Caco-2 (cell line): ENCODE measurements around the gene PARD3. TPM values are rescaled to one million over a fixed set of nuclear protein-coding genes. Genes with fewer than 3 reads are reported as not detected.

Experiments
- BruUV-seq: library from RNA; stranded (reverse); fragments of 400-500 nt; replicated peaks from 2 replicates; lab custom pipeline; 2021; lab: Mats Ljungman, UMichigan
- CTCF ChIA-PET: fragments of 300-600 bp; sonication (Branson Sonifier 250); formaldehyde crosslinking; loops from one replicate; lab custom pipeline; 2022; ENCODE audit warnings: antibody characterized with exemption; lab: Charles Lee
- POLR2A ChIA-PET: fragments of 300-600 bp; sonication (Branson Sonifier 250); formaldehyde crosslinking; loops from one replicate; lab custom pipeline; 2022; ENCODE audit warnings: antibody characterized with exemption; lab: Charles Lee
- DNase-seq, 2 experiments: peaks; one replicate each; pipeline versions ENCODE4 v3.0.0 to v3.0.0-alpha.2; 2020 to 2022
- H3K27me3 ChIP-seq: replicated peaks from 2 replicates; pipeline ENCODE4 v1.6.0; 2011; ENCODE audit warnings: low read length; ENCODE audit not compliant: control insufficient read depth, insufficient read depth
- H3K36me3 ChIP-seq: 2 replicates; pipeline ENCODE4 v1.5.1; 2011; ENCODE audit warnings: low read length; ENCODE audit not compliant: control insufficient read depth, insufficient read depth
- H3K4me1 ChIP-seq: fragments of 250-450 bp; sonication (Bioruptor Pico); 2 replicates; pipeline ENCODE4 v1.5.1; 2020; ENCODE audit warnings: mild to moderate bottlenecking
- H3K4me3 ChIP-seq: 2 replicates; pipeline ENCODE4 v1.5.1; 2011; ENCODE audit warnings: low read depth, mild to moderate bottlenecking, control low read depth, low read length
- H3K9me3 ChIP-seq: fragments of 250-450 bp; sonication (Bioruptor Pico); 2 replicates; pipeline ENCODE4 v1.5.1; 2020; ENCODE audit warnings: mild to moderate bottlenecking, moderate library complexity
- H3K27ac Mint-ChIP-seq: one replicate; pipeline ENCODE4 v1.8.0; 2022; ENCODE audit warnings: mixed read lengths; ENCODE audit not compliant: unreplicated experiment
- H3K27me3 Mint-ChIP-seq: one replicate; pipeline ENCODE4 v1.8.0; 2022; ENCODE audit warnings: mixed read lengths; ENCODE audit not compliant: insufficient read depth, unreplicated experiment
- H3K36me3 Mint-ChIP-seq: one replicate; pipeline ENCODE4 v1.8.0; 2022; ENCODE audit warnings: mild to moderate bottlenecking, mixed read lengths; ENCODE audit not compliant: insufficient read depth, unreplicated experiment
- H3K4me1 Mint-ChIP-seq: one replicate; pipeline ENCODE4 v1.8.0; 2022; ENCODE audit warnings: low read depth, mixed read lengths; ENCODE audit not compliant: unreplicated experiment
- H3K4me3 Mint-ChIP-seq: one replicate; pipeline ENCODE4 v1.8.0; 2022; ENCODE audit warnings: mild to moderate bottlenecking, moderate library complexity, mixed read lengths; ENCODE audit not compliant: unreplicated experiment
- H3K9me3 Mint-ChIP-seq: one replicate; pipeline ENCODE4 v1.8.0; 2022; ENCODE audit warnings: mixed read lengths; ENCODE audit not compliant: unreplicated experiment
- CTCF ChIP-seq, 2 experiments: fragments of 200-600 bp in 1 of 2; IDR thresholded peaks; 1 replicate in 1 of 2; 2 replicates in 1 of 2; pipeline versions ENCODE4 v1.5.1 to v1.8.0; 2011 to 2022; ENCODE audit warnings: antibody characterized with exemption in 1 of 2, control low read depth in 1 of 2, inconsistent platforms in 1 of 2, low read depth in 1 of 2, low read length in 1 of 2, mild to moderate bottlenecking in 1 of 2, moderate library complexity in 1 of 2; ENCODE audit not compliant: insufficient read depth in 1 of 2, severe bottlenecking in 1 of 2, unreplicated experiment in 1 of 2
- intact Hi-C: fragments of 100-400 bp; cut with micrococcal nuclease; formaldehyde crosslinking; loops from one replicate; pipeline ENCODE4 v1.10.0; 2022; ENCODE audit not compliant: unreplicated experiment
- total RNA-seq: library from RNA; stranded (reverse); gene quantifications from 2 replicates; pipeline ENCODE4 v1.2.3, GENCODE V29; 2022

The PARD3 gene
- total RNA-seq, 1 experiment from 2014 or later = 80.7 TPM

- POLR2A ChIA-PET = no interaction called here
- Histone ChIP-seq H3K27me3 (no peaks in the 10 kb centered on the region), H3K4me1 (no peaks in the 10 kb centered on the region; the same call in 1 of the 2 replicates), H3K9me3 (no peaks in the 10 kb centered on the region), H3K4me3 (no peak overlapping the region), H3K36me3 (no peaks in the 10 kb centered on the region)
- Mint-ChIP-seq H3K4me3 (no peak overlapping the region), H3K9me3 (no peaks in the 10 kb centered on the region), H3K27ac (no peak overlapping the region), H3K36me3 (no peaks in the 10 kb centered on the region), H3K4me1 (peaks cover 14% of the 10 kb centered on the region), H3K27me3 (no peaks in the 10 kb centered on the region)
- BruUV-seq = no TSS peak
- CTCF ChIA-PET = no interaction called here
- TF ChIP-seq CTCF (IDR thresholded peaks at IDR 0.05; ENCODE audit: insufficient read depth in 1 of 2, low read depth in 1 of 2, low read length in 1 of 2, severe bottlenecking in 1 of 2, unreplicated experiment in 1 of 2) = no peak
- DNase-seq = peak; percentile 21 to 44
- intact Hi-C loops = no loop called here
Observed at GRCh38 chr10:34252111-34252510, 563.0 kb downstream of the PARD3 start.

GRCh38 chr10:34251177-34251576, 563.9 kb downstream of the PARD3 start:
- no peaks in the 10 kb centered on the region; the same call in 1 of the 2 replicates for H3K4me1 ChIP-seq
- CTCF ChIA-PET = no interaction called here
- POLR2A ChIA-PET = no interaction called here
- H3K36me3 Mint-ChIP-seq = no peaks in the 10 kb centered on the region
- intact Hi-C loops = no loop called here
- H3K27me3 Mint-ChIP-seq = no peaks in the 10 kb centered on the region
- TF ChIP-seq CTCF (IDR thresholded peaks at IDR 0.05; ENCODE audit: insufficient read depth in 1 of 2, low read depth in 1 of 2, low read length in 1 of 2, severe bottlenecking in 1 of 2, unreplicated experiment in 1 of 2) = no peak
- H3K4me3 Mint-ChIP-seq = no peak overlapping the region
- no peak for DNase-seq
- H3K9me3 ChIP-seq = no peaks in the 10 kb centered on the region
- no peaks in the 10 kb centered on the region for H3K9me3 Mint-ChIP-seq
- H3K36me3 ChIP-seq = no peaks in the 10 kb centered on the region
- H3K4me3 ChIP-seq = no peak overlapping the region
- H3K27me3 ChIP-seq = no peaks in the 10 kb centered on the region
- no peak overlapping the region for H3K27ac Mint-ChIP-seq
- H3K4me1 Mint-ChIP-seq = peaks cover 15% of the 10 kb centered on the region
- BruUV-seq = no TSS peak

- Histone ChIP-seq H3K4me3 (no peak overlapping the region), H3K27me3 (no peaks in the 10 kb centered on the region), H3K9me3 (no peaks in the 10 kb centered on the region), H3K4me1 (no peaks in the 10 kb centered on the region; the same call in 1 of the 2 replicates), H3K36me3 (no peaks in the 10 kb centered on the region)
- DNase-seq = no peak
- no peak overlapping the region for H3K27ac Mint-ChIP-seq
- BruUV-seq = no TSS peak
- ChIA-PET POLR2A (no interaction called here), CTCF (no interaction called here)
- no peak for TF ChIP-seq CTCF (IDR thresholded peaks at IDR 0.05; ENCODE audit: insufficient read depth in 1 of 2, low read depth in 1 of 2, low read length in 1 of 2, severe bottlenecking in 1 of 2, unreplicated experiment in 1 of 2)
- no peaks in the 10 kb centered on the region for H3K27me3 Mint-ChIP-seq
- H3K9me3 Mint-ChIP-seq = no peaks in the 10 kb centered on the region
- H3K4me3 Mint-ChIP-seq = no peak overlapping the region
- peaks cover 15% of the 10 kb centered on the region for H3K4me1 Mint-ChIP-seq
- intact Hi-C loops = no loop called here
- H3K36me3 Mint-ChIP-seq = no peaks in the 10 kb centered on the region
Observed at GRCh38 chr10:34250722-34251121, 564.4 kb downstream of the PARD3 start.
